Muscle layer of duodenum (tissue), 2 donors: ENCODE results near the gene ZNF615.
"Not testable (repeated sequence)": the region's sequence is repeated elsewhere in the genome, so short reads cannot be mapped to it uniquely, and the experiment has no call there.

Experiments
- H3K27ac ChIP-seq: one replicate; pipeline ENCODE4 v1.7.0; 2013; ENCODE audit warnings: mild to moderate bottlenecking, low read length
- H3K27me3 ChIP-seq: one replicate; pipeline ENCODE4 v1.7.0; 2013; ENCODE audit warnings: low read depth, mild to moderate bottlenecking, control low read depth, low read length
- H3K36me3 ChIP-seq, 2 donors: one replicate each; pipeline ENCODE4 v1.7.0; 2013; ENCODE audit warnings: low read length in 2 of 2, control low read depth in 1 of 2, mild to moderate bottlenecking in 1 of 2; ENCODE audit not compliant: insufficient read depth in 2 of 2, control insufficient read depth in 1 of 2
- H3K4me1 ChIP-seq, 2 donors: one replicate each; pipeline ENCODE4 v1.7.0; 2013; ENCODE audit warnings: low read length in 2 of 2, mild to moderate bottlenecking in 2 of 2, control low read depth in 1 of 2, moderate library complexity in 1 of 2; ENCODE audit not compliant: insufficient read depth in 2 of 2, control insufficient read depth in 1 of 2
- H3K4me3 ChIP-seq, 2 donors: one replicate each; pipeline ENCODE4 v1.7.0; 2013; ENCODE audit warnings: low read length in 2 of 2, low read depth in 1 of 2, mild to moderate bottlenecking in 1 of 2
- H3K9me3 ChIP-seq, 2 donors: one replicate each; pipeline ENCODE4 v1.7.0; 2013; ENCODE audit warnings: low read length in 2 of 2, control low read depth in 1 of 2, mild to moderate bottlenecking in 1 of 2; ENCODE audit not compliant: control insufficient read depth in 1 of 2
- donor health status: healthy.

Gene ZNF615

GRCh38 chr19:51977346-51977745 lies 30.7 kb downstream of the ZNF615 start:
- Histone ChIP-seq H3K4me3 (peak overlapping the region; percentile 1 to 49), H3K4me1 (no peaks in the 10 kb centered on the region), H3K27me3 (no peaks in the 10 kb centered on the region), H3K36me3 (peaks cover 15 to 86% of the 10 kb centered on the region in 2 donors), H3K27ac (no peak overlapping the region), H3K9me3 (peaks cover 44 to 79% of the 10 kb centered on the region in 2 donors)

GRCh38 chr19:51976852-51977251 lies 31.2 kb downstream of the ZNF615 start:
- peaks cover 20 to 88% of the 10 kb centered on the region in 2 donors for H3K36me3 ChIP-seq
- peak overlapping the region in 1 of 2 donors; percentile 49 for H3K4me3 ChIP-seq
- no peak overlapping the region for H3K27ac ChIP-seq
- H3K9me3 ChIP-seq, result peaks cover 47 to 82% of the 10 kb centered on the region in 2 donors
- no peaks in the 10 kb centered on the region for H3K4me1 ChIP-seq
- no peaks in the 10 kb centered on the region for H3K27me3 ChIP-seq

- Histone ChIP-seq H3K9me3 (peaks cover 57 to 87% of the 10 kb centered on the region in 2 donors), H3K36me3 (peaks cover 29 to 89% of the 10 kb centered on the region in 2 donors), H3K4me3 (peak overlapping the region in 1 of 2 donors; percentile 49)
- H3K27me3 ChIP-seq, H3K4me1 ChIP-seq, H3K27ac ChIP-seq: not testable (repeated sequence)
Measured at GRCh38 chr19:51975787-51976186, 32.2 kb downstream of the ZNF615 start.

- peak overlapping the region; percentile 18 to 55 for H3K4me3 ChIP-seq
- no peaks in the 10 kb centered on the region for H3K4me1 ChIP-seq
- no peaks in the 10 kb centered on the region for H3K27me3 ChIP-seq
- peaks cover 52 to 97% of the 10 kb centered on the region in 2 donors for H3K36me3 ChIP-seq
- H3K27ac ChIP-seq, result no peak overlapping the region
- peaks cover 53 to 86% of the 10 kb centered on the region in 2 donors for H3K9me3 ChIP-seq
Measured at GRCh38 chr19:51971624-51972023, 36.4 kb downstream of the ZNF615 start.

- H3K9me3 ChIP-seq, result peaks cover 57 to 85% of the 10 kb centered on the region in 2 donors
- peak overlapping the region; percentile 16 to 55 for H3K4me3 ChIP-seq
- no peaks in the 10 kb centered on the region for H3K4me1 ChIP-seq
- H3K27me3 ChIP-seq, result no peaks in the 10 kb centered on the region
- peaks cover 60 to 97% of the 10 kb centered on the region in 2 donors for H3K36me3 ChIP-seq
- H3K27ac ChIP-seq, result no peak overlapping the region
Measured at GRCh38 chr19:51970718-51971117, 37.3 kb downstream of the ZNF615 start.

- Histone ChIP-seq H3K4me3 (peak overlapping the region; percentile 45 to 53), H3K4me1 (no peaks in the 10 kb centered on the region), H3K27ac (no peak overlapping the region), H3K36me3 (peaks cover 47 to 92% of the 10 kb centered on the region in 2 donors), H3K9me3 (peaks cover 49 to 91% of the 10 kb centered on the region in 2 donors), H3K27me3 (no peaks in the 10 kb centered on the region)
Measured at GRCh38 chr19:51965583-51965982, 42.4 kb downstream of the ZNF615 start.

GRCh38 chr19:51960621-51961233 lies 47.3 kb downstream of the ZNF615 start:
- H3K4me1 ChIP-seq, H3K27me3 ChIP-seq, H3K27ac ChIP-seq, H3K4me3 ChIP-seq: not testable (repeated sequence)
- Histone ChIP-seq H3K36me3 (peaks cover 15 to 49% of the 10 kb centered on the region in 2 donors), H3K9me3 (peaks cover 27 to 58% of the 10 kb centered on the region in 2 donors)

- peaks cover 5 to 40% of the 10 kb centered on the region in 2 donors for H3K36me3 ChIP-seq
- peaks cover 18 to 49% of the 10 kb centered on the region in 2 donors for H3K9me3 ChIP-seq
- no peak overlapping the region for H3K4me3 ChIP-seq
- H3K27ac ChIP-seq, result no peak overlapping the region
- H3K27me3 ChIP-seq, result no peaks in the 10 kb centered on the region
- no peaks in the 10 kb centered on the region for H3K4me1 ChIP-seq
Measured at GRCh38 chr19:51959791-51960190, 48.2 kb downstream of the ZNF615 start.

GRCh38 chr19:51957846-51958245 lies 50.2 kb downstream of the ZNF615 start:
- Histone ChIP-seq H3K36me3 (peaks cover 0 to 21% of the 10 kb centered on the region in 2 donors), H3K9me3 (peaks cover 9 to 34% of the 10 kb centered on the region in 2 donors)
- not testable (repeated sequence) for H3K4me1 ChIP-seq, H3K27ac ChIP-seq, H3K27me3 ChIP-seq, H3K4me3 ChIP-seq

- Histone ChIP-seq H3K36me3 (peaks cover 14 to 20% of the 10 kb centered on the region in 2 donors), H3K4me3 (peak overlapping the region; percentile 31 to 55), H3K27me3 (no peaks in the 10 kb centered on the region), H3K4me1 (no peaks in the 10 kb centered on the region), H3K27ac (no peak overlapping the region), H3K9me3 (peaks cover 56 to 74% of the 10 kb centered on the region in 2 donors)
Measured at GRCh38 chr19:51948975-51949374, 59.0 kb downstream of the ZNF615 start.

GRCh38 chr19:51946602-51947001 lies 61.4 kb downstream of the ZNF615 start:
- peak overlapping the region in 1 of 2 donors; percentile 55 for H3K4me3 ChIP-seq
- no peak overlapping the region for H3K27ac ChIP-seq
- H3K36me3 ChIP-seq, result peaks cover 37 to 43% of the 10 kb centered on the region in 2 donors
- H3K9me3 ChIP-seq, result peaks cover 72 to 92% of the 10 kb centered on the region in 2 donors
- H3K4me1 ChIP-seq, result no peaks in the 10 kb centered on the region
- H3K27me3 ChIP-seq, result no peaks in the 10 kb centered on the region
